ENCODE measurements around the gene AEN. TPM values are rescaled to one million over a fixed set of nuclear protein-coding genes. Genes with fewer than 3 reads are reported as not detected.

Gene AEN
- total RNA-seq, 1 donor from 2014 or later: 48.9 TPM

DNA sequence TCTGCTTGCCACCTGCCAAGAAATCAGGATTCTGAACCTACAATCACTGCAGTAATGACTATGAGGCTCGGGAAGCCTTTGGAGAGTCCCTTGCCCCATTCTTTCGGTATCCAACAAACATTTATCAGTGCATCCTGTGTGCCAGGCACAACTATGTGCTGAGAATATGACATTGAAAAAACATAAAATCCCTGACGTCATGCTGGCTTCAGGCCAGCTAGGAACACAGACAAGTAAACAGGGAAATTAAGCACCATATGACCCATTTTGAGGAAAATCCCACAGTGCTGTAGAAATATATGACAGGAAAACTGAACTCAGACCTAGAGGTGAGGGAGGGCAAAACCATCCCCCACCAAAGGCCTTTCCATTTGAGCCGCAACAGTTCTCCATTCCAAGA is 40.6 kb upstream of the AEN start:
- Mint-ChIP-seq H3K9me3 (no peaks in the 10 kb centered on the region), H3K27me3 (peaks cover 34% of the 10 kb centered on the region), H3K4me3 (no peak overlapping the region), H3K27ac (no peak overlapping the region), H3K4me1 (ENCODE audit: unreplicated experiment) (no peaks in the 10 kb centered on the region), H3K36me3 (no peaks in the 10 kb centered on the region)
- DNase-seq (ENCODE audit: extremely low spot score, unreplicated experiment): no peak
- TF ChIP-seq, protein P1, sequence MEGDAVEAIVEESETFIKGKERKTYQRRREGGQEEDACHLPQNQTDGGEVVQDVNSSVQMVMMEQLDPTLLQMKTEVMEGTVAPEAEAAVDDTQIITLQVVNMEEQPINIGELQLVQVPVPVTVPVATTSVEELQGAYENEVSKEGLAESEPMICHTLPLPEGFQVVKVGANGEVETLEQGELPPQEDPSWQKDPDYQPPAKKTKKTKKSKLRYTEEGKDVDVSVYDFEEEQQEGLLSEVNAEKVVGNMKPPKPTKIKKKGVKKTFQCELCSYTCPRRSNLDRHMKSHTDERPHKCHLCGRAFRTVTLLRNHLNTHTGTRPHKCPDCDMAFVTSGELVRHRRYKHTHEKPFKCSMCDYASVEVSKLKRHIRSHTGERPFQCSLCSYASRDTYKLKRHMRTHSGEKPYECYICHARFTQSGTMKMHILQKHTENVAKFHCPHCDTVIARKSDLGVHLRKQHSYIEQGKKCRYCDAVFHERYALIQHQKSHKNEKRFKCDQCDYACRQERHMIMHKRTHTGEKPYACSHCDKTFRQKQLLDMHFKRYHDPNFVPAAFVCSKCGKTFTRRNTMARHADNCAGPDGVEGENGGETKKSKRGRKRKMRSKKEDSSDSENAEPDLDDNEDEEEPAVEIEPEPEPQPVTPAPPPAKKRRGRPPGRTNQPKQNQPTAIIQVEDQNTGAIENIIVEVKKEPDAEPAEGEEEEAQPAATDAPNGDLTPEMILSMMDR (conservative IDR thresholded peaks at IDR 0.05): no peak

DNA sequence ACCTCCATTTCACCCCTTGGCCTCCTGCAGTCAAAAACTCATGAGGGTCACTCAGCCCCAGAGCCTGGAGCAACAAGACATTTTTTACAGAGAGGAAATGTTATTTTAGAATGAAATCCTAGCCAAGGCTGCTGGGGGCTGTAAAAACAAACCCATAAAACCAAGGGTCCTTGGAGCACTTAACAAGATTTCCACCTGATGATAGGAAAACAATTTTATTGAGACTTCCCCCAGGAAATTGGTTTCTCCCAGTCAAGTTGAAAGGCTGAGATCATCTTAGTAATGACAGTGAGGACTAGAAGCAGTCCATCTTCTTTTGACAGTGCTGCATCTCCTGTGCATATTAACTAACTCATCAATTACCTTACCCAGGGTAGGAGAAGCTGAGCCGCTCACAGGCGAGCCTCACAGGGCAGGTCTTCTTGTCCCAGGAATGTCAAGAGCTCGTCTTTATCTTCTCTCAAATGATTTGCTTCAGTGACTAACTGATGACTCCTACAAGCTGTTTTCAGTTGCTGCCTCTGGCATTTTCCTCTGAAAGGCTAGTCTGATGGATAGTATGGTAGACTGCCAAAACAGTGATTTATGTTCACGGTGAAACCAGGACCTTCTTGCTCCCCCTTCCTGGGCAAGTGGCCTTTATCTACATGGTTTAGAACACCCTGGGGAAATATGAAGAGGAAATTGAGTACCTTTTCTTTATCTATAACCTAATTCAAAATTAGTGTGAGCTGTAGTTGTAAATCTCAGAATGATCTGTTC is 34.6 kb upstream of the AEN start:
- Mint-ChIP-seq H3K27me3 (peaks cover 51% of the 10 kb centered on the region), H3K27ac (no peak overlapping the region), H3K36me3 (no peaks in the 10 kb centered on the region), H3K9me3 (no peaks in the 10 kb centered on the region), H3K4me1 (ENCODE audit: unreplicated experiment) (peaks cover 8% of the 10 kb centered on the region), H3K4me3 (no peak overlapping the region)
- TF ChIP-seq, protein P1 (conservative IDR thresholded peaks at IDR 0.05): no peak
- no peak for DNase-seq (ENCODE audit: extremely low spot score, unreplicated experiment)

- H3K27ac Mint-ChIP-seq: no peak overlapping the region
- no peak for DNase-seq (ENCODE audit: extremely low spot score, unreplicated experiment)
- TF ChIP-seq, protein P1 (conservative IDR thresholded peaks at IDR 0.05): no peak
- H3K4me1 Mint-ChIP-seq (ENCODE audit: unreplicated experiment): peaks cover 8% of the 10 kb centered on the region
- H3K9me3 Mint-ChIP-seq: no peaks in the 10 kb centered on the region
- H3K36me3 Mint-ChIP-seq: no peaks in the 10 kb centered on the region
- H3K27me3 Mint-ChIP-seq: peaks cover 56% of the 10 kb centered on the region
- H3K4me3 Mint-ChIP-seq: no peak overlapping the region
These were observed 30.4 kb upstream of the AEN start for GRCh38 chr15:88590759-88591158.

GRCh38 chr15:88591384-88591783 is 29.8 kb upstream of the AEN start:
- no peak overlapping the region for H3K4me3 Mint-ChIP-seq
- H3K36me3 Mint-ChIP-seq: no peaks in the 10 kb centered on the region
- H3K9me3 Mint-ChIP-seq: no peaks in the 10 kb centered on the region
- peaks cover 56% of the 10 kb centered on the region for H3K27me3 Mint-ChIP-seq
- DNase-seq (ENCODE audit: extremely low spot score, unreplicated experiment): no peak
- no peak overlapping the region for H3K27ac Mint-ChIP-seq
- TF ChIP-seq, protein P1 (conservative IDR thresholded peaks at IDR 0.05): no peak
- peaks cover 6% of the 10 kb centered on the region for H3K4me1 Mint-ChIP-seq (ENCODE audit: unreplicated experiment)

DNA sequence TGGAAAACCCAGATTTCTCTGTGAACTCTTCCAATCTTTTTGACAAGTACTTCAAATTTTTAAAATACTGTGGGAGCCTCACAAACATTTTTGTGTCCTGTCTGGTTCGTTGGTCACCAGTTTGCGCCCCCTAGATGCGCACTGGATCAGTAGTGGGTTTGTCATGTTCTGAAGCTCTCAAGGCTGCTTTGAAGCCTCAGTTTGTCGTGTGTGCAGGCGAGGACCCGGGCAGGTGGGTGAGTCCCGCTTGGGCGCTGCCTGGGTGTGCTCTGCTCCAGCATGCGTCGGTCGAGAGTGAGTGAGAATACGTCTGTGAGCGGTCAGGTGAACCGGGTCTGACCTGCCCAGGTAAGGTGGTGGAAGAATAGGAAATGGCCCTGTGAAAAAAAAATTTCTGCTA is 17.3 kb upstream of the AEN start:
- peak overlapping the region; percentile 55 for H3K27ac Mint-ChIP-seq
- no peaks in the 10 kb centered on the region for H3K36me3 Mint-ChIP-seq
- peaks cover 9% of the 10 kb centered on the region for H3K4me1 Mint-ChIP-seq (ENCODE audit: unreplicated experiment)
- no peaks in the 10 kb centered on the region for H3K9me3 Mint-ChIP-seq
- peak overlapping the region; percentile 85 for H3K4me3 Mint-ChIP-seq
- DNase-seq (ENCODE audit: extremely low spot score, unreplicated experiment): no peak
- peaks cover 88% of the 10 kb centered on the region for H3K27me3 Mint-ChIP-seq
- TF ChIP-seq, protein P1 (conservative IDR thresholded peaks at IDR 0.05): no peak
